Measurements from ENCODE around the gene PRKAG2.

DNA sequence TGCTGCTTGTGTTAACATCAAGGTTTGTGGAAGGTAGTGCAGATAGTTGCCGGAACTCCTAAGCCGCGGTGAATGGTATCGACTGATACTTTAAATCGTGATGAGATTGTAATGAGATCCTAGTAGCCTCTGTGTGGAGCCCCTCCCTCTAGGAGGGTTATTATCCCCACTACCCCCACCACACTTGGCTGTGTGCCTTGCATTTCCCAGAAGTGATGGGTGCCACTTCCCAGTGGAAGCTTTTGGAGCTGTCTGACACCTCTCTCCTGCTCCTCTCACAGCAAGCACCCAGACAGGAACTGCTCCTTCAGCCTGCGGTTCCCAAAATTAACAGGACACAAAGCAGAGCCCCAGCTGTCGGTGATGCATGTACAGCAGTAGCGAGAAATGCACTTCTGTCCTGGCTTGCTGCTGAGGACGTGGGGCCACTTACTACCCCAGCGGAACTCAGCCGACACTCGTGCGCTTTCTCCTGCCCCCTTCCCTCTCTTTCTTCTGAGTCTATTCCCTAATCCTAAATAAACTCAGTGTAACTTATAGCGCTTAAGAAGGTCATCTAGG is 52.5 kb downstream of the PRKAG2 start:
- TF ChIP-seq, protein P1, sequence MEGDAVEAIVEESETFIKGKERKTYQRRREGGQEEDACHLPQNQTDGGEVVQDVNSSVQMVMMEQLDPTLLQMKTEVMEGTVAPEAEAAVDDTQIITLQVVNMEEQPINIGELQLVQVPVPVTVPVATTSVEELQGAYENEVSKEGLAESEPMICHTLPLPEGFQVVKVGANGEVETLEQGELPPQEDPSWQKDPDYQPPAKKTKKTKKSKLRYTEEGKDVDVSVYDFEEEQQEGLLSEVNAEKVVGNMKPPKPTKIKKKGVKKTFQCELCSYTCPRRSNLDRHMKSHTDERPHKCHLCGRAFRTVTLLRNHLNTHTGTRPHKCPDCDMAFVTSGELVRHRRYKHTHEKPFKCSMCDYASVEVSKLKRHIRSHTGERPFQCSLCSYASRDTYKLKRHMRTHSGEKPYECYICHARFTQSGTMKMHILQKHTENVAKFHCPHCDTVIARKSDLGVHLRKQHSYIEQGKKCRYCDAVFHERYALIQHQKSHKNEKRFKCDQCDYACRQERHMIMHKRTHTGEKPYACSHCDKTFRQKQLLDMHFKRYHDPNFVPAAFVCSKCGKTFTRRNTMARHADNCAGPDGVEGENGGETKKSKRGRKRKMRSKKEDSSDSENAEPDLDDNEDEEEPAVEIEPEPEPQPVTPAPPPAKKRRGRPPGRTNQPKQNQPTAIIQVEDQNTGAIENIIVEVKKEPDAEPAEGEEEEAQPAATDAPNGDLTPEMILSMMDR (conservative IDR thresholded peaks at IDR 0.05; ENCODE audit: low read depth, low read length), result no peak
- no peak for TF ChIP-seq EZH2 (IDR thresholded peaks at IDR 0.05; ENCODE audit: low read length, unreplicated experiment)
- TF ChIP-seq EZH2phosphoT487 (IDR thresholded peaks at IDR 0.05; ENCODE audit: borderline replicate concordance, low read length), result no peak

All from PC-3 (cell line).